Gastrocnemius medialis (tissue), 4 donors: ENCODE measurements around the gene TPSAB1. TPM values are rescaled to one million over a fixed set of nuclear protein-coding genes. Genes with fewer than 3 reads are reported as not detected.

Experiments used
- ATAC-seq, 2 donors: fragments of 150-250 bp; one replicate each; pipeline ENCODE4 v1.9.1; 2016
- DNase-seq, 2 donors: peaks; one replicate each; pipeline ENCODE4 v3.0.0-alpha.2; 2019
- H3K27ac ChIP-seq, 4 donors: fragments of 200-600 bp; sonication (generic); 1 replicate in 1 of 4; 2 replicates in 3 of 4; pipeline ENCODE4 v1.5.1; 2016 to 2018; ENCODE audit warnings: mild to moderate bottlenecking in 2 of 4, moderate library complexity in 1 of 4
- H3K27me3 ChIP-seq, 3 donors: fragments of 200-600 bp; sonication (generic) in 2 of 3; 1 replicate in 1 of 3; 2 replicates in 2 of 3; pipeline versions ENCODE4 v1.5.1 to v1.6.0; 2016 to 2019; ENCODE audit warnings: mild to moderate bottlenecking in 1 of 3, moderate library complexity in 1 of 3
- H3K36me3 ChIP-seq, 2 donors: fragments of 200-600 bp; sonication (generic) in 1 of 2; one replicate each; pipeline ENCODE4 v1.5.1; 2017 to 2018
- H3K4me1 ChIP-seq, 2 donors: fragments of 200-600 bp; sonication (generic) in 1 of 2; one replicate each; pipeline ENCODE4 v1.5.1; 2016 to 2017; ENCODE audit warnings: mild to moderate bottlenecking in 2 of 2
- H3K4me3 ChIP-seq, 4 donors: fragments of 200-600 bp; sonication (generic) in 3 of 4; 1 replicate in 1 of 4; 2 replicates in 3 of 4; pipeline ENCODE4 v1.5.1; 2016 to 2019; ENCODE audit warnings: mild to moderate bottlenecking in 2 of 4
- H3K9me3 ChIP-seq, 3 donors: fragments of 200-600 bp; sonication (generic) in 2 of 3; 1 replicate in 1 of 3; 2 replicates in 2 of 3; pipeline ENCODE4 v1.5.1; 2016 to 2019
- CTCF ChIP-seq, 5 experiments: fragments of 450-650 bp in 3 of 5; fragments of 200-600 bp in 2 of 5; sonication (generic) in 2 of 5; IDR thresholded peaks in 4 of 5; conservative IDR thresholded peaks in 1 of 5; 1 replicate in 4 of 5; 2 replicates in 1 of 5; pipeline ENCODE4 v1.5.1; 2016 to 2019; ENCODE audit warnings: antibody characterized with exemption in 5 of 5, mild to moderate bottlenecking in 3 of 5, moderate library complexity in 3 of 5
- POLR2A ChIP-seq, 2 donors: fragments of 450-650 bp; IDR thresholded peaks; one replicate each; pipeline ENCODE4 v1.6.1; 2017; ENCODE audit warnings: antibody characterized with exemption in 2 of 2, mild to moderate bottlenecking in 2 of 2, moderate library complexity in 2 of 2
- in situ Hi-C, 4 donors: fragments of 200-750 bp; cut with MboI; loops; one replicate each; pipeline versions ENCODE4 v1.15.0 to v1.8.0; 2017; ENCODE audit warnings: low sequenced_read_pairs in 4 of 4
- intact Hi-C: fragments of 100-400 bp; cut with DNase I; formaldehyde crosslinking; loops from one replicate; pipeline ENCODE4 v1.15.1; 2023; ENCODE audit warnings: low total_unique reads
- total RNA-seq, 4 donors: library from RNA; depleted of rRNA; stranded (reverse); fragments of >200 nt; gene quantifications; one replicate each; pipeline versions ENCODE4 v1.1.0 to v1.2.3, GENCODE V29; 2016

The TPSAB1 gene
- total RNA-seq, 4 donors from 2014 or later, result 3.3 to 14.9 (median 7.8) TPM

DNA sequence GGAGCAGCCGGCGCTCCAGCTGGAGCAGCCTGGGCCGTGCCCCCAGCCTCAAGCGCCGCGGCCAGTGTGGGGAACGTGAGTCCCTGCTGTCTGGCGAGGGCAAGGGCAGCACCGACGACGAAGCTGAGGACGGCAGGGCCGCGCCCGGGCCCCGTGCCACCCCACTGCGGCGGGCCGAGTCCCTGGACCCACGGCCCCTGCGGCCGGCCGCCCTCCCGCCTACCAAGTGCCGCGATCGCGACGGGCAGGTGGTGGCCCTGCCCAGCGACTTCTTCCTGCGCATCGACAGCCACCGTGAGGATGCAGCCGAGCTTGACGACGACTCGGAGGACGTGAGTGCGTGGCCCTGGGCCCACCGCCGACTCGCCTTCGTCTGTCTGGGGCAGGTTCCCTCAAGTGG, 31.4 kb upstream of the TPSAB1 start:
- H3K9me3 ChIP-seq, result no peaks in the 10 kb centered on the region
- in situ Hi-C loops, result no loop called here
- no peak overlapping the region for H3K27ac ChIP-seq
- no peak for DNase-seq
- H3K4me1 ChIP-seq, result no peaks in the 10 kb centered on the region
- no peaks in the 10 kb centered on the region for H3K27me3 ChIP-seq
- ATAC-seq, result no peak
- H3K36me3 ChIP-seq, result no peaks in the 10 kb centered on the region
- TF ChIP-seq POLR2A (IDR thresholded peaks at IDR 0.05), result no peak
- TF ChIP-seq CTCF (IDR thresholded peaks at IDR 0.05 in 4 of 5, conservative IDR thresholded peaks at IDR 0.05 in 1 of 5), result no peak
- H3K4me3 ChIP-seq, result no peak overlapping the region
- intact Hi-C loops, result no loop called here

DNA sequence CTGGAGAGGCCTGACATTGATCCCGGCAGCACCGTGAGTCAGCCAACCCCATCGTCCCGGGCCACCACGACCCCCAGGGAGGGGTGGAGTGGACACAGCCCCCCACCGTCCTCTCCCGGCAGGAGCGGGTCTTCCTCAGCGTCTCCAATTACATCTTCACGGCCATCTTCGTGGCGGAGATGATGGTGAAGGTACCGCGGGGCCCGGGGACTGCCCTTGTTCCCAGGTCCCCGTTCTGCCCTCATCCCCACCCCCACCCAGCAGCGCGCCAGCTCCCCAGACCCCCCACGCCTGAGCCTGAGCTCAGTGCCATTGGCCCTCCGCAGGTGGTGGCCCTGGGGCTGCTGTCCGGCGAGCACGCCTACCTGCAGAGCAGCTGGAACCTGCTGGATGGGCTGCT, 30.0 kb upstream of the TPSAB1 start:
- Histone ChIP-seq H3K27ac (no peak overlapping the region), H3K4me3 (no peak overlapping the region), H3K27me3 (no peaks in the 10 kb centered on the region), H3K4me1 (no peaks in the 10 kb centered on the region), H3K36me3 (no peaks in the 10 kb centered on the region), H3K9me3 (no peaks in the 10 kb centered on the region)
- no peak for DNase-seq
- ATAC-seq, result no peak
- intact Hi-C loops, result no loop called here
- in situ Hi-C loops, result no loop called here
- no peak for TF ChIP-seq POLR2A (IDR thresholded peaks at IDR 0.05)
- TF ChIP-seq CTCF (IDR thresholded peaks at IDR 0.05 in 4 of 5, conservative IDR thresholded peaks at IDR 0.05 in 1 of 5), result no peak

DNA sequence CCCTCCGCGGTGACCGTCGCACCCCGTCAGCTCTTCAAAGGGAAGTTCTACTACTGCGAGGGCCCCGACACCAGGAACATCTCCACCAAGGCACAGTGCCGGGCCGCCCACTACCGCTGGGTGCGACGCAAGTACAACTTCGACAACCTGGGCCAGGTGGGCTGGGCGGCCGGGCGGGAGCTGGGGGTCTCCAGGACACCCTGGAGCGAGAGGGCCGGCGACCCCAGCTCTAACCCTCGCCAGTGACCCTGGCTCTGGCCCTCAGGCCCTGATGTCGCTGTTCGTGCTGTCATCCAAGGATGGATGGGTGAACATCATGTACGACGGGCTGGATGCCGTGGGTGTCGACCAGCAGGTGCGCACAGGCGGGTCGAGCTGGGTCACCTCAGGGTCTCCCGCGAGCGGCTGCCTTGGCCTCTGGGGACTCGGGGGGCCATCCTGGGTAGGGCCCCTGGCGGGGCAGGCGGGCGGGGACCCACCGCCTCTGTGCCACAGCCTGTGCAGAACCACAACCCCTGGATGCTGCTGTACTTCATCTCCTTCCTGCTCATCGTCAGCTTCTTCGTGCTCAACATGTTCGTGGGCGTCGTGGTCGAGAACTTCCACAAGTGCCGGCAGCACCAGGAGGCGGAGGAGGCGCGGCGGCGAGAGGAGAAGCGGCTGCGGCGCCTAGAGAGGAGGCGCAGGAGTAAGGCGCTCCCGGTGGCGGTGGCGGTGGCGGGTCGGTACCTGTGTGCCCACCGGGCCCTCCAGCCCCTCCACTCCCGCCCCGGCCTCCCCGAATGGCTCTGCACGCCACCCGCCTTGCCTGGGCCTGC, 28.8 kb upstream of the TPSAB1 start:
- TF ChIP-seq CTCF (IDR thresholded peaks at IDR 0.05 in 4 of 5, conservative IDR thresholded peaks at IDR 0.05 in 1 of 5) (no peak), POLR2A (IDR thresholded peaks at IDR 0.05) (no peak)
- Histone ChIP-seq H3K27me3 (no peaks in the 10 kb centered on the region), H3K27ac (no peak overlapping the region), H3K36me3 (no peaks in the 10 kb centered on the region), H3K4me1 (no peaks in the 10 kb centered on the region), H3K9me3 (no peaks in the 10 kb centered on the region), H3K4me3 (no peak overlapping the region)
- no peak for ATAC-seq
- intact Hi-C loops, result no loop called here
- DNase-seq, result no peak
- in situ Hi-C loops, result no loop called here

DNA sequence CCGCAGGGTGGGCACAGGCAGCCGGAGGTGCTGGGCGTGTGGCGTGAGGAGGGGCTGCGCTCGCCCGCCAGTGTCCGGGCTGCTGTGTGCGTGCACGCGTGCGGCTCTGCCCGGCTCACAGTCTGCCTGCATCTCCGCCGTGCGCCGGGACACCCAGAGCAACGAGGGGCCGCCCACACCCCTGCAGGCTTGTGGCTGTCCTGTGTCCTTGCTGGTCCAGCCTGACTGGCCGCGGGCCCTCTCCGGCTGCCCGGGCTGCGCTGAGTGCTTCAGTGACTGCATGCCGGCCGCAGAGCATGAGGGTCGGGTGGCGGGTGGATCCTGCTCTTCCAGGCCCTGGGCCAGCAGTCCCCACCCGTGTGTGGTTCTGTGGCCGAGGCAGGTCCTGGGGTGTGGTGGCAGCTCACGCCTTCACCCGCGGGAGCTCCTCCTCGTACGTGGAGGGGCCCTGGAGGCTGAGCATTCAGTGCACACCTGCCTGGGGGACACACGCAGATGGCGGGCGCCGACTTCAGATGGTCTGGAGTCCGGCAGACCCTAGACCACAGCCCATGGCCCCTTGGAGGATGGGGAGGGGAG, 27.8 kb upstream of the TPSAB1 start:
- no peaks in the 10 kb centered on the region for H3K4me1 ChIP-seq
- intact Hi-C loops, result no loop called here
- no peaks in the 10 kb centered on the region for H3K36me3 ChIP-seq
- TF ChIP-seq POLR2A (IDR thresholded peaks at IDR 0.05) (no peak), CTCF (IDR thresholded peaks at IDR 0.05 in 4 of 5, conservative IDR thresholded peaks at IDR 0.05 in 1 of 5) (no peak)
- H3K27me3 ChIP-seq, result no peaks in the 10 kb centered on the region
- in situ Hi-C loops, result no loop called here
- no peaks in the 10 kb centered on the region for H3K9me3 ChIP-seq
- DNase-seq (no peak), ATAC-seq (no peak)
- no peak overlapping the region for H3K27ac ChIP-seq
- H3K4me3 ChIP-seq, result no peak overlapping the region
